Stimulated activated naive CD8-positive, alpha-beta T cell treated with anti-CD3 and anti-CD28 coated beads, Interleukin-15, amount 100 ng/mL, for 72 hours (primary cell): ENCODE data around the gene RGL2.
"Not testable (repeated sequence)": the region's sequence is repeated elsewhere in the genome, so short reads cannot be mapped to it uniquely, and the experiment has no call there.

Experiments
- ATAC-seq: fragments of 150-1000 bp; cut with Tn5 transposase; 2 replicates; pipeline ENCODE4 v1.10.0; 2021; ENCODE audit warnings: mild to moderate bottlenecking, moderate library complexity
- DNase-seq, 2 donors: peaks; one replicate each; pipeline ENCODE4 v3.0.0; 2021 to 2022
- H3K27ac Mint-ChIP-seq, 2 donors: one replicate each; pipeline ENCODE4 v1.8.0; 2022; ENCODE audit warnings: mild to moderate bottlenecking in 2 of 2, mixed read lengths in 2 of 2, moderate library complexity in 2 of 2
- H3K27me3 Mint-ChIP-seq: one replicate; pipeline ENCODE4 v1.8.0; 2022; ENCODE audit warnings: mixed read lengths
- H3K4me1 Mint-ChIP-seq: one replicate; pipeline ENCODE4 v1.8.0; 2022; ENCODE audit warnings: mild to moderate bottlenecking, mixed read lengths
- H3K4me3 Mint-ChIP-seq, 2 donors: one replicate each; pipeline ENCODE4 v1.8.0; 2022; ENCODE audit warnings: mild to moderate bottlenecking in 2 of 2, mixed read lengths in 2 of 2, moderate library complexity in 1 of 2
- H3K9me3 Mint-ChIP-seq, 2 donors: one replicate each; pipeline ENCODE4 v1.8.0; 2022; ENCODE audit warnings: mixed read lengths in 2 of 2

The RGL2 gene

GRCh38 chr6:33273924-33274902 lies 24.5 kb downstream of the RGL2 start:
- ATAC-seq (no peak), DNase-seq (no peak)
- Mint-ChIP-seq H3K9me3 (no peaks in the 10 kb centered on the region), H3K27ac (peak overlapping the region; percentile 75 to 100), H3K4me1 (peaks cover 80% of the 10 kb centered on the region), H3K27me3 (no peaks in the 10 kb centered on the region), H3K4me3 (peak overlapping the region; percentile 87 to 97)

DNA sequence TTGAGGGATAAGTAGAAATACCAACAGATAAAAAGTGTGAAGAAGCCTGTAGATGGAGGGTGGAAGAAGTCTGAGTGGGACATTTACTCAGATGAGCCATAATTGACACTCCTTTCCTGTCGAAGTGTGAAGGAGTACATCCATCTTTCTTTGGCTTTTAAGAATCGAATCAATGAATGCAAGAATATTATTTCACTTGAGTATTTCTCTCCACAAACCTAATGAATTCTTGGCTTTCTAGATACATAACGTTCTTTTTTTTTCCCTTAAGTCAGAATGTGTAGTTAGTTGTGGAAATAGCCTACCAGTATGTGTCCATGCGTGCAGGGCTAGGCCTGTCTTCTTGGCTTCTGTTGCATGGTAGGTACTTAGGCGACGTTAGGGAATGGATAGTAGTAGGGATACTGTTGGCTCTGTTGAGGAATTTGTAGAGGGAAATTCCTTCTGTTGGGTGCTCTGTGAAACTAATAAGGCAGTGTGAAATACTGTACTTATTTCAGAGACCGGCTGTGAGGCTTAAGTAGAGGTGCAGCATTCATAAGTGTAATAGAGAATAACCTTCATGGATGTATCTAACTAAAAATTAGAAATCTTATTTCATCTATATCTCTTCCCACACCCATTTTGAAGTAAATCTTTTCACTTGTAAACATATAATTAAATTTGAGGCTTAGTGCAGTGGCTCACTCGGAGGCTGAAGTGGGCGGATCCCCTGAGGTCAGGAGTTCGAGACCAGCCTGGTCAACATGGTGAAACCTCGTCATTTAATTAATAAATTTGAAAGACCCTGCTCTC lies 25.4 kb downstream of the RGL2 start:
- Mint-ChIP-seq H3K4me1 (peaks cover 72% of the 10 kb centered on the region), H3K27me3 (no peaks in the 10 kb centered on the region), H3K27ac (peak overlapping the region; percentile 99 to 100), H3K9me3 (no peaks in the 10 kb centered on the region), H3K4me3 (peak overlapping the region; percentile 87 to 97)
- DNase-seq (no peak), ATAC-seq (no peak)

DNA sequence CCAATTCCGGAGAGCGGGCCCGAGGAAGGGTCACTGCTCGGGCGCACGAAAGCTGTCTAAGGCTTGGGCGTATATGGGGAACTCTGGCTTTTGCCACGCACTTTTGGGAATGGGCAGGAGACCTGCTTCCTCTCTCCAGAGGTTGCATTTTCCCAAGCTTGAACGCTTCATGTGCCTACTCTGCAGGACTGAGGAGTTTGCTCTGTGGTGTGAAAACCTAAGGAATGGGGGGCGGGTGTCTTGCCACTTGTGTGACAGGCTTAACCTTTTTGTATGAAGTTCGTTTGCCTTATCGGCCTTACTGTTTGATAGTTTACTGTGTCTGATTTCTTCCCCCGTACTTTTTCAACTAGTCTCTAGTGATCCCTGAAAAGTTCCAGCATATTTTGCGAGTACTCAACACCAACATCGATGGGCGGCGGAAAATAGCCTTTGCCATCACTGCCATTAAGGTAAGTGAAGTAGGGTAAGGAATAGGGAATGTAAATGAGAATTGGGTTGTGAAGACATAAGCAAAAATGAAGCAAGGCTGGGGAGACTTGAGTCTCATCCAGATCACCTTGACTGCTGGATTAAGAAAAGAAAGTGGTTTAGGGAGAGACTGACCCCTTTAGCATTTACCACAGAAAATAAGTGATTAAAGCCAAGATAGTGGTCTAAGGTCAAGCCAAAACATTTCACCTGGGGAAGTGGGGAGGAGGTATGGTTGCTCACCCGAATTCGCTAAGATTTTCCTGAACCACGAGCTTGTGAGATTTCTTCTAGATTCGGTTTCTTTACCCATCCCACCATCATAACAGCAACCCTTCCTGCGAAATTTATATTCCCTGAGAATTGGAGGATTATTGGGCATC lies 26.2 kb downstream of the RGL2 start:
- peak; percentile 6 for ATAC-seq
- H3K27ac Mint-ChIP-seq: peak overlapping the region; percentile 99 to 100
- no peaks in the 10 kb centered on the region for H3K9me3 Mint-ChIP-seq
- no peaks in the 10 kb centered on the region for H3K27me3 Mint-ChIP-seq
- DNase-seq: no peak
- H3K4me3 Mint-ChIP-seq: peak overlapping the region; percentile 87 to 97
- peaks cover 64% of the 10 kb centered on the region for H3K4me1 Mint-ChIP-seq

GRCh38 chr6:33271468-33272274 lies 27.1 kb downstream of the RGL2 start, which contains the start of the genes RPS18 and VPS52:
Gene RPS18, plus strand, starts transcription at chr6:33272075. Its CDS starts 45 bp downstream, at chr6:33272120.
Gene VPS52, minus strand, starts transcription at chr6:33271876. Its CDS starts 201 bp downstream, at chr6:33271675.
- Mint-ChIP-seq H3K27ac (peak within 1 kb of the TSS; percentile 99 to 100), H3K9me3 (no peaks in the 10 kb centered on the region), H3K4me3 (peak within 1 kb of the TSS; percentile 87 to 97), H3K27me3 (no peaks in the 10 kb centered on the region), H3K4me1 (peaks cover 58% of the 10 kb centered on the region)
- peak; percentile 93 for ATAC-seq
- DNase-seq: peak; percentile 91 to 94

GRCh38 chr6:33271117-33271467 lies 27.6 kb downstream of the RGL2 start:
- H3K4me1 Mint-ChIP-seq: peaks cover 52% of the 10 kb centered on the region
- DNase-seq (no peak), ATAC-seq (peak; percentile 20)
- H3K4me3 Mint-ChIP-seq: peak overlapping the region; percentile 87 to 97
- H3K27ac Mint-ChIP-seq: peak overlapping the region; percentile 99 to 100
- H3K9me3 Mint-ChIP-seq: no peaks in the 10 kb centered on the region
- H3K27me3 Mint-ChIP-seq: no peaks in the 10 kb centered on the region

DNA sequence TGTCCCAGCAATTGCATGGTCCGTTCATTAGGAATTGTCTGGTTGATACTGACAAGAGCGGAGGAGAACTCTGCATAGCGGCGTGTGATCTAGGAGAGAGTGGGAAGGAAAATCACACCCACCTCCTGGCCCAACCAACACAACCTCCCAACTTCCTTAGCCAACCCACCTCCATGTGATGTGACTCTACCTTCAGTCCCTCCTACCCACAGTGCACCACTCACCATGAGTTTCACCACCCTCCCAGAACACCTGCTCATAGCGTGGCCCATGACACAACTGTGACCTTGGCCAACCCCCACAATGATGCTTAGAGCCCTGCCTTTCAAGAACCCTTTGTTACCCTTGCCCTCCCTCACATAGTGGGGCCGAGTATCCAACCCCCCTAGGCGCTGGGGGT lies 34.7 kb downstream of the RGL2 start:
- H3K4me1 Mint-ChIP-seq: peaks cover 16% of the 10 kb centered on the region
- ATAC-seq: no peak
- DNase-seq: no peak
- no peaks in the 10 kb centered on the region for H3K27me3 Mint-ChIP-seq
- peak overlapping the region in 1 of 2 donors; percentile 82 for H3K27ac Mint-ChIP-seq
- H3K4me3 Mint-ChIP-seq: no peak overlapping the region
- H3K9me3 Mint-ChIP-seq: no peaks in the 10 kb centered on the region

GRCh38 chr6:33262490-33262889 lies 36.3 kb downstream of the RGL2 start:
- H3K27ac Mint-ChIP-seq, H3K9me3 Mint-ChIP-seq, H3K27me3 Mint-ChIP-seq, ATAC-seq, H3K4me3 Mint-ChIP-seq, DNase-seq: not testable (repeated sequence)
- peaks cover 16% of the 10 kb centered on the region for H3K4me1 Mint-ChIP-seq

- Mint-ChIP-seq H3K9me3 (no peaks in the 10 kb centered on the region), H3K4me3 (no peak overlapping the region), H3K4me1 (peaks cover 8% of the 10 kb centered on the region)
These were observed 39.7 kb downstream of the RGL2 start for GRCh38 chr6:33259032-33259431.

DNA sequence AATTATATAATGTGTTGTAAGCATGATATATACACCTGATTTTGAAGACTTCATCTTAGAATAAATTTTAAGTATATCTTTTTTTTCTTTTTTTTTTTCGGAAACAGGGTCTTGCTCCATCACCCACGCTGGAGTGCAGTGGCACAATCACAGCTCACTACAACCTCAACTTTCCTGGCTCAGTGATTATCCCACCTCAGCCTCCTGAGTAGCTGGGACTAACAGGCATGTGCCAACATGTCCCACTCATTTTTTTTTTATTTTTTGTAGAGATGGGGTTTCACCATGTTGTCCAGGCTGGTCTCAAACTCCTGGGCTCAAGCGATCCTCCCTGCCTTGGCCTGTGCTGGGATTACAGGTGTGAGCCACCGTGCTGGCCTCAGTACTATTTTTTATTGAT lies 44.2 kb downstream of the RGL2 start:
- Mint-ChIP-seq H3K4me1 (peaks cover 31% of the 10 kb centered on the region), H3K9me3 (no peaks in the 10 kb centered on the region), H3K27ac (no peak overlapping the region), H3K27me3 (no peaks in the 10 kb centered on the region), H3K4me3 (no peak overlapping the region)
- ATAC-seq: no peak
- no peak for DNase-seq

More at GRCh38 chr6:33259032-33259431, 39.7 kb downstream of the RGL2 start:
- no peak for DNase-seq
- Mint-ChIP-seq H3K27ac (no peak overlapping the region), H3K27me3 (no peaks in the 10 kb centered on the region)
- no peak for ATAC-seq

DNA sequence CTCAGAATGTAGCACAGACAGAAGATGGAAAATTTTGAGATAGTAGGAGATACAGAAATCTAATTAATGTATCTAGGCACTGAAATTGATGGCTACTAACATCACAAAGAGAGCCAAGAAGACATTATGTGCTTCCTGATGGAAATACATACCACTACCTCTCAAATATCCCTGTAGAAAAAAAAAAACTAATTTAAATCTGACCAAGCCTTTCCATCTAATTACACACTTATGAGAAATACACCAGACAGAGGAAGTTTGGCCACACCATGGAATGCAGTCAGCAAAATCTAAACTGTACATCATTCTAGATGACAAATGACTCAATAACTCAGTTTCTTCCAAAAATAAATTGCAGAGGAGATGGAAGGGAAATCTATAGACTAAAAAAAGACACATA lies 46.0 kb downstream of the RGL2 start:
- ATAC-seq (no peak), DNase-seq (no peak)
- Mint-ChIP-seq H3K4me1 (peaks cover 47% of the 10 kb centered on the region), H3K9me3 (no peaks in the 10 kb centered on the region), H3K4me3 (no peak overlapping the region), H3K27ac (no peak overlapping the region), H3K27me3 (no peaks in the 10 kb centered on the region)

DNA sequence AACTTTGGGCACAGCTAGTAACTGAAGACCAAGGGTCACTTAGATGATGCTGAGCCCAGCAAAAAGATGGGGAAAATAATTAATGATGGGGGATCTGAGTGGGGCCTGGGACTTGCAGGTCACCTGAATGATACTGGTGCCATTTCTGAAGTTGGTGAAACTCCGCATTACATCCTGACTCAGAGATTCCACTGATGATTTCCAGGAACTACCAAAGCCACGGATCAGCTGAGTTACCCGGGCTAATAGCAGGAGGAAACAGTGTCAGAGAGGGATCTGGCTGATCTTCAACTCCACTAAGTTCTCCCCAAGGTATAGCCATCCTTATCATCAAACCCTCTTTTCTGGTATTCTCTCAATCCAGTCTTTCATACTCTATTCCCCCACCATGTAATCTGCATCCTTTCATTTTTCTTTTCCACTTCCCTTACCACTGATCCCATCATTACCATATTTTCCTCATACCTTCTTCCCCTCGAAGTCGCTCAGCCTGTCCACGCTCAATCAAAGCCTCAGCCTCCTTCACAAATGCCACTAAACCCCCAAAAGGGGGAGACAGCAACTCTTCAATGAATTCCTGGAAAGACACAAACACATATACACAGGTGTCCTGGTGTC lies 47.2 kb downstream of the RGL2 start:
- Mint-ChIP-seq H3K4me3 (peak overlapping the region; percentile 60 to 94), H3K4me1 (peaks cover 47% of the 10 kb centered on the region), H3K27ac (peak overlapping the region in 1 of 2 donors; percentile 66), H3K9me3 (no peaks in the 10 kb centered on the region), H3K27me3 (no peaks in the 10 kb centered on the region)
- ATAC-seq (no peak), DNase-seq (no peak)

DNA sequence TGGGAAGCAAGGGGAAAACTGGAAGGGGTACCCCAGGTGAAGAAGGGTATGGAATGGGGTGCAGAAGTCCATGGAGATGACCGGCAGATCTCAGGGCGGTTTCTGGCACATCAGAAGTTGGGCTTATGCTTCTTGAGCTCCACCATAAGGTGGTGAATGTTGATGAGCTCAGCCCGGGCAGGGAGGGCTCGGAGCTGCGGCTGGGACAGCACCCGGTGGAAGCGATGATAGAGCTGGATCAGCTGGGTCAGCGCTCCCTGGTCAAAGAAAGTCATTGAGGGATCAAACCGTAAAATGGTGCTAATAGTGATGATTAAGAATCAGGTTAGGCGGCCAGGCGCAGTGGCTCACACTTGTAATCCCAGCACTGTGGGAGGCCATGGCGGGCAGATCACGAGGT lies 48.0 kb downstream of the RGL2 start:
- H3K9me3 Mint-ChIP-seq: no peaks in the 10 kb centered on the region
- no peak for DNase-seq
- peak overlapping the region; percentile 92 to 96 for H3K27ac Mint-ChIP-seq
- H3K27me3 Mint-ChIP-seq: no peaks in the 10 kb centered on the region
- H3K4me1 Mint-ChIP-seq: peaks cover 47% of the 10 kb centered on the region
- H3K4me3 Mint-ChIP-seq: peak overlapping the region; percentile 90 to 94
- ATAC-seq: no peak

GRCh38 chr6:33249732-33250630 lies 48.8 kb downstream of the RGL2 start:
- Mint-ChIP-seq H3K9me3 (no peaks in the 10 kb centered on the region), H3K4me3 (peak overlapping the region; percentile 90 to 94), H3K27me3 (no peaks in the 10 kb centered on the region), H3K4me1 (peaks cover 47% of the 10 kb centered on the region), H3K27ac (peak overlapping the region; percentile 96 to 97)
- ATAC-seq (no peak), DNase-seq (peak in 1 of 2 donors; percentile 14)
